ENCODE measurements around the gene FAM221B.

GRCh38 chr9:35847792-35848572, 19.4 kb upstream of the FAM221B start:
- TF ChIP-seq CTCF (IDR thresholded peaks at IDR 0.05) (no peak), EZH2 (IDR thresholded peaks at IDR 0.05; ENCODE audit: borderline replicate concordance, insufficient read depth, low read depth, low read length, poor library complexity, severe bottlenecking) (no peak)

All from B cell (primary cell).